GM21515 (cell line): ENCODE data around the gene MYH16.
"Not testable (repeated sequence)": the region's sequence is repeated elsewhere in the genome, so short reads cannot be mapped to it uniquely, and the experiment has no call there.

ENCODE experiments used
- ATAC-seq: cut with Tn5 transposase; IDR thresholded peaks from one replicate; pipeline ENCODE4 v1.9.1; 2021; ENCODE audit not compliant: unreplicated experiment

Gene MYH16

DNA sequence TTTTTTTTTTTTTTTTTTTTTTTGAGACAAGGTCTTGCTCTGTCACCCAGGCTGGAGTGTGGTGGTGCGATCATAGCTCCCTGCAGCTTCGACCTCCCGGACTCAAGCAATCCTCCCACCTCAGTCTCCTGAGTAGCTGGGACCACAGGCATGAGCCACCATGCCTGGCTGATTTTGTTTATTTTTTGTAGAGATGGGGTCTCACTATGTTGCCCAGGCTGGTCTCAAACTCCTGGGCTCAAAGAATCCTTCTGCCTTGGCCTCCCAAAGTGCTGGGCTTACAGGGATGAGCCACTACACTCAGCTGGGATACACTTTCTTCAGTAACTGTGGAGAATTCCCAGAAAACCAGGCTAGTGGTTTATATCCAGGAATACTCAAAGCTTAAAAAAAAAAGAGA is 78.0 kb downstream of the MYH16 start:
- not testable (repeated sequence) for ATAC-seq

DNA sequence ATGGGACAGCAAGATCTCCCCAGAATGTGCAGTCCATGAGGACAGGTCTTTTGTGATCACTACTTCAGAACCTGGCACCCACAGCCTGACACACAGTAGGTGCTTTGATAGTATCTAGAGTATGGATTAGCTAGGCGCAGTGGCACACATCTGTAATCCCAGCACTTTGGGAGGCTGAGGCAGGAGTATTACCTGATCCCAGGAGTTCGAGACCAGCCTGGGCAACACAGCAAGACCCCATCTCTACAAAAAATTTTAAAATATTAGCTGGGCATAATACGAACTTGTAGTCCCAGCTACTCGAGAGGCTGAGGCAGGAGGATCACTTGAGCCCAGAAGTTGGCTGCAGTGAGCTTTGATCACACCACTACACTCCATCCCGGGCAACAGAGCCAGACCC is 79.6 kb downstream of the MYH16 start:
- no peak for ATAC-seq

DNA sequence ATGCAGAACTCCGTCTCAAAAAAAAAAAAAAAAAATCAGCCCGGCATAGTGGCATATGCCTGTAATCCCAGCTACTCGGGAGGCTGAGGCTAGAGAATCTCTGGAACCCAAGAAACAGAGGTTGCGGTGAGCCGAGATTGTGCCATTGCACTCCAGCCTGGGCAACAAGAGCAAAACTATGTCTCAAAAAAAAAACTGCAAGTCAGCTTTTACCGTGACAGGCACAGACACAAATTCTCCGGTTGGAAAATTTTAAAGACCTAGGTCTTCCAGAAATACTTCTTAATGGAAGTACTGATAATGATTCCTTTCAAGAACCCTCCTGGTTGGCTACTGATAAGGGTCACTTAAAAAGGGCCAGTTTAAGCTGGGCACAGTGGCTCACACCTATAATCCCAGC is 82.5 kb downstream of the MYH16 start:
- no peak for ATAC-seq

DNA sequence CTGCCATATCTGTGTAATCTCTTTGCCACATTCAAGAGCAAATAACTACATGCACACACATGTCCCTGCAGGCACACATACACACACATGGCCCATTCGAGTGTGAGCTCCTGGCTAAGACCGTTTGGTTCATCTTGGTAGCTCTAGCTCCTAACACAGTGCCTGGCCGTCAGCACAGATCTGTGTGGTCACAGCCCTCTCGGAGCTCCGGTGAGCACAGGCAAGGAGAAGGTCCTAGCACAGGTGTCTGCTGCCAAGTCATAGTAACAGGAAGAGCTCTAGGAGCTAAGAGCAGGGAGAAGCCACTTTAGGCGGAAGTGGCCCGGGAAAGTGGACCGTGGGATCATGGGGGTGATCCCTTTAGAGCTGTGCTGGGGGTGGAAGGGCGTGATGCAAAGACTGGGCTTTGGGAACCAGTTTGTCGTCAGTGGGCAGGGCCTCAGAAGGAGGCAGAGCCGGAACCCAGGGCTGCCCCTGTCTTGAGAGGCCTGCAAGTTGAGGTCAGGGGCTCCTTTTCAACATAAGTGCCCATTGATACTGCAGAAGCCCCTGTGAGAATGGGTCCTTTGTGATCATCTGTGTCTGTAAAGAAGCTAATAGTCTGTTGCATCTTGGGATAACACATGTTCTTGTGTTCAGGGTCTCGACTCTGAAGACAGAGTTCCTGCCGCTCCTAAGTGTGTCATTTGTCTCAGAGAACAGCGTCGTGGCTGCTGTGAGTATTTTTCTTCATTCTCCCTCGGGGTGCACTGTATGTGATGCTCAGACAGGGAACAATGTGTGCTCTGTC is 85.3 kb downstream of the MYH16 start:
- no peak for ATAC-seq

DNA sequence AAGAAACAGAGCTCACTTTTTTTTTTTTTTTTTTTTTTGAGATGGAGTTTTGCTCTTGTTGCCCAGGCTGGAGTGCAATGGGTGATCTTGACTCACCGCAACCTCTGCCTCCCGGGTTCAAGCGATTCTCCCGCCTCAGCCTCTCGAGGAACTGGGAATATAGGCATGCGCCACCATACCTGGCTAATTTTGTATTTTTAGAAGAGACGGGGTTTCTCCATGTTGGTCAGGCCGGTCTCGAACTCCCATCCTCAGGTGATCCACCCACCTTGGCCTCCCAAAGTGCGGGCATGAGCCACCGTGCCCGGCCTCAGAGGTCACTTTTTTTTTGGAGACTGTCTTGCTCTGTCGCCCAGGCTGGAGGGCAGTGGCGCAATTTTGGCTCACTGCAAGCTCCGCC is 85.9 kb downstream of the MYH16 start:
- ATAC-seq: not testable (repeated sequence)

DNA sequence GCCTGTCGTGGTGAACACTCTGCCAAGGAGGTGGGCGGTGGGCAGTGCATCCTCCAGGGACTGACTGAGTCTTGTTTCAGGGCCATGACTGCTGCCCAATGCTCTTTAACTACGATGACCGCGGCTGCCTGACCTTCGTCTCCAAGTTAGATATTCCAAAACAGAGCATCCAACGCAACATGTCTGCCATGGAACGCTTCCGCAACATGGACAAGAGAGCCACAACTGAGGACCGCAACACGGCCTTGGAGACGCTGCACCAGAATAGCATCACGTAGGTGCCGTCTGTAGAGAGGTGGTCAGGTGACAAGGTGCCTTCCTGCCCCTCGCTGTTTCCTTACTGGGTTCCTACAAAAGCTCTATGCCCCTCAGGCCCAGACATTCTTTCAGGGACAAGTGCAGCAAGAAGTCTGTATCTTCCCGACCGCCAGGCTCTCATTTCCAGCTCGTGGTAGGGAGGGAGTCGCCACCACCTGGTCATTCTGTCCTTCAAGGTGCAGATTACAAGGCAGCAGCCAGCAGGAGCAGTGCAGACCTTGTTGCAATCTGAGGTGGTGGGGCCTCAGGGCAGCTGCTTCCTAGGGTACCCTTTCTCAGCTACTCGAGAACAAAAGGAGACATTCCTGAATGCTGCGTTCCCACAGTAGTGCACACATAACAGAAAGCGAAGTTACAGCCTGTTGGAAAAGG is 87.0 kb downstream of the MYH16 start:
- no peak for ATAC-seq
